Mesothelial cell of epicardium (in vitro differentiated cells): ENCODE measurements around the gene HNRNPA3. TPM values are rescaled to one million over a fixed set of nuclear protein-coding genes. Genes with fewer than 3 reads are reported as not detected.

Experiments used
- DNase-seq, 2 experiments: peaks; one replicate each; pipeline ENCODE4 v3.0.0; 2021; ENCODE audit warnings: low spot score in 2 of 2; ENCODE audit not compliant: unreplicated experiment in 2 of 2
- H3K27ac Mint-ChIP-seq: 2 replicates; pipeline ENCODE4 v1.8.0; 2021; ENCODE audit warnings: mixed read lengths
- H3K27me3 Mint-ChIP-seq: 2 replicates; pipeline ENCODE4 v1.8.0; 2021; ENCODE audit warnings: low read depth, mixed read lengths
- H3K36me3 Mint-ChIP-seq: 2 replicates; pipeline ENCODE4 v1.8.0; 2021; ENCODE audit warnings: mixed read lengths
- H3K4me1 Mint-ChIP-seq: 2 replicates; pipeline ENCODE4 v1.8.0; 2021; ENCODE audit warnings: mixed read lengths
- H3K4me3 Mint-ChIP-seq: 2 replicates; pipeline ENCODE4 v1.8.0; 2021; ENCODE audit warnings: mild to moderate bottlenecking, moderate library complexity, mixed read lengths
- H3K9me3 Mint-ChIP-seq: 2 replicates; pipeline ENCODE4 v1.8.0; 2021; ENCODE audit warnings: mixed read lengths
- total RNA-seq: library from RNA; stranded (reverse); gene quantifications from 3 replicates; pipeline ENCODE4 v1.2.1, GENCODE V29; 2021
- TF ChIP-seq, protein P1 (sequence below): fragments of 200-600 bp; sonication (generic); IDR thresholded peaks from one replicate; pipeline ENCODE4 v1.5.0; 2021; ENCODE audit warnings: antibody characterized with exemption; ENCODE audit not compliant: unreplicated experiment

HNRNPA3 gene
- total RNA-seq, 1 donor from 2014 or later = 264 TPM

DNA sequence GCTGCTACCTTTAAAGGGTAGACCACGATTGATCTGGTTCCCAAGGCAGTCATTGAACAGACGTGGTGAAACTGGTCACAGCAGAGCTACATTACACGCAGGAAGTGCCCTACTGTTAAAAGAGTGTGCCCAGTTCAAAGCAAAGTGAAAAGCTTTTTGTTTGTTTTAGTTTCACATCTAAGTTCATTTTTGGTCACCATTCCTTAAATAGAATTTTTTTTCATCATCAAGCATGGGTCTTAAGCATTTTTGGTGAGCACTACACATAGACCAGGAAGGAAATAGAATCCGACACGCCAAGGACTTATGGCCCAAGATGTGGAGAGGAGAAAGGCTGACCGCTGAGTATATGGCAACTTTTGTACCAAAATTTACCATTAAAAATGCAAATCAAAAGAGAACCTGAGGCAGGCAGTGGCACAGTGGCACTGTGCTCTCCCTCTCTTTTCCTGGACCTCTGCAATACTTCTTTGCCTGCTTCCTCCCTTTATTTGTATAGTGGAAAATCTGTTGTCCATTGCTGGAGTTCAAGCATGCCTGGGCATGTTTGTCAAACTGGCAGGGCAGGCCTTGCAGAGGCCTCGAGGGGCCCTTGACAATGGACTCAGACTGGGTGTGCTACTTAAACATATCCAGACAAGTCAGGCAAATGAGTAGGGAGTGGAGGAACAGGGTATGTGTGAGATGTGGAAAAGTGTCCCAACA is 42.6 kb upstream of the HNRNPA3 start:
- Mint-ChIP-seq H3K27ac (peak overlapping the region; percentile 89), H3K27me3 (no peaks in the 10 kb centered on the region), H3K4me1 (peaks cover 62% of the 10 kb centered on the region), H3K9me3 (no peaks in the 10 kb centered on the region), H3K36me3 (no peaks in the 10 kb centered on the region), H3K4me3 (no peak overlapping the region)
- DNase-seq = no peak
- TF ChIP-seq, protein P1, sequence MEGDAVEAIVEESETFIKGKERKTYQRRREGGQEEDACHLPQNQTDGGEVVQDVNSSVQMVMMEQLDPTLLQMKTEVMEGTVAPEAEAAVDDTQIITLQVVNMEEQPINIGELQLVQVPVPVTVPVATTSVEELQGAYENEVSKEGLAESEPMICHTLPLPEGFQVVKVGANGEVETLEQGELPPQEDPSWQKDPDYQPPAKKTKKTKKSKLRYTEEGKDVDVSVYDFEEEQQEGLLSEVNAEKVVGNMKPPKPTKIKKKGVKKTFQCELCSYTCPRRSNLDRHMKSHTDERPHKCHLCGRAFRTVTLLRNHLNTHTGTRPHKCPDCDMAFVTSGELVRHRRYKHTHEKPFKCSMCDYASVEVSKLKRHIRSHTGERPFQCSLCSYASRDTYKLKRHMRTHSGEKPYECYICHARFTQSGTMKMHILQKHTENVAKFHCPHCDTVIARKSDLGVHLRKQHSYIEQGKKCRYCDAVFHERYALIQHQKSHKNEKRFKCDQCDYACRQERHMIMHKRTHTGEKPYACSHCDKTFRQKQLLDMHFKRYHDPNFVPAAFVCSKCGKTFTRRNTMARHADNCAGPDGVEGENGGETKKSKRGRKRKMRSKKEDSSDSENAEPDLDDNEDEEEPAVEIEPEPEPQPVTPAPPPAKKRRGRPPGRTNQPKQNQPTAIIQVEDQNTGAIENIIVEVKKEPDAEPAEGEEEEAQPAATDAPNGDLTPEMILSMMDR = no peak

DNA sequence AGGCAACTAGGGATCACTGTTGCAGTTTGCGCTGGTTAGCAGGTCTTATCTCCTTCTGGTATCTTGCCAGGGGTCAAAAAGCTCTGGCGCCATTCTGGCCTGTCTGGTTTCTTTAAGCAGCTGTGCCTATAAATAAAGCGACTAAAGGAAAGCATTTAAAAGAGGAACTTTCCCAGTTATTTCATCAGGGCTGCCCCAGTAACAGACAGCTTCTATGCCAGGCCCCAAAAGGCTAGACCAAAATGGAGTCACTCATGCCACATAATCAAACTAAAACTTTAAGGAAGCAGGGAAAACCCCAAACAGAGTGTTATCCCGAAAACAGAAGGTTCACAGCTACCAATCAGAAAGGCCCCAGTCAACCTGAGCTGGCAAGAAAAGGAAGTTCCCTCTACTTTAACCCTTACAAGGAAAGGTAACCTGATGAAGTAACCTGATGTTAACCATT is 41.2 kb upstream of the HNRNPA3 start:
- no peaks in the 10 kb centered on the region for H3K36me3 Mint-ChIP-seq
- no peak overlapping the region for H3K4me3 Mint-ChIP-seq
- DNase-seq = no peak
- peaks cover 62% of the 10 kb centered on the region for H3K4me1 Mint-ChIP-seq
- peak overlapping the region; percentile 89 for H3K27ac Mint-ChIP-seq
- no peaks in the 10 kb centered on the region for H3K27me3 Mint-ChIP-seq
- H3K9me3 Mint-ChIP-seq = no peaks in the 10 kb centered on the region
- TF ChIP-seq, protein P1 = no peak

DNA sequence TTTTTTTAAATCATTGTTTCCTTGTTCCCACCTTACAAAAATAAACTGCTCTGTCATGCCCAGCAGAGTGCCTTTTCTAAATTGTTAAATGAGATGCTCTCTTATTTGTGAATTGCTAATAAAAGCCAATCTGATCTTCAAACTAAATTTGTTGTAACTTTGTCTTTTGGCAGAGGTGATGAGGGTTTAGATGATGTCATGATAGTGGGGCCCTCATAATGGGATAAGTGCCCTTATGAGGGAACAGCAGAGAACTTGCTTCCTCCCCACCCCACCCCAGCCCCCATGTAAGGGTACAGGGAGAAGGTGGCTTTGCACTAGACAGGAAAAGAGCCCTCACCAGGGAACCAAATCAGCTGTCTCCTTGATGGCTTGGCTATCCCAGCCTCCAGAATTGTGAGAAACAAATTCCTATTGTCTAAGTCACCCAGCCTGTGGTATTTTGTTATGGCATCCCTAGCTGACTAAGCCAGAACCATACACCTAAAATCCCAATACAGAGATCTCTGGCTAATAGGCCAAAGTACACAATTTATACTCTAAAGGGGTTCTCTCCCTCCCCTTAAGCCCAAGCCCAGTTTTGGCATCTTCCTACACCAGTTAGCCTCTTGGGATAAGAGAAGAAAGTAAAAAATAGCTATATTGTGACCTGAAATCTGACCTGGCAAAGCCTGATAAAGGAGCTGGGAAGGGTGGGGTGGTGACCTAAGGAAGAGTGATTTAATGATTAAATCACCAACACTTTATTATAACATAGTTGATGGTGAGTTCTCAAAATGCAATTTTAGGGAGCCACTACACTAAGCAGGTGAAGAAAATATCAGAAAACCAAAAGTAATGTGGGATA is 40.3 kb upstream of the HNRNPA3 start:
- Mint-ChIP-seq H3K27ac (peak overlapping the region; percentile 47), H3K9me3 (no peaks in the 10 kb centered on the region), H3K4me3 (no peak overlapping the region), H3K4me1 (peaks cover 56% of the 10 kb centered on the region), H3K36me3 (no peaks in the 10 kb centered on the region), H3K27me3 (no peaks in the 10 kb centered on the region)
- DNase-seq = no peak
- TF ChIP-seq, protein P1 = no peak

DNA sequence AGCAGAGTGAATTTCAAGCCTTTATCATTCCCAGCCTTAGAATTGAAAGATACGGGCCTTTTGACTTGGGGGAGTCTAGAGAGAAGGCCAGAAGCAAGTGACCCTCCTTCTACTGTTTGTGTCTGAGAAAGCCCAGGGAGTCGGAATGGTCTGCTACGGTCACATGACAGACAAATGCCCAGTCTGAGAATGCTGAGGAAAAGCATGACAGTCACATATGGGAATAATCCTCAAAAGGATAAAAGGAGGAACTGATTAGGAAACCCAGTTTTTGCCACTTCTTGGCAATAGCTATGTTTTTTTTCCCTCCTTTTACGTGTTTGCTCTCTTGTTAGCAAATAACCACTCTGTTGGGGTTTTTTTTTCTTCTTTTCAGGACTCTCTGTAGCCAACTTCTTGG is 38.1 kb upstream of the HNRNPA3 start:
- Mint-ChIP-seq H3K4me1 (peaks cover 37% of the 10 kb centered on the region), H3K4me3 (no peak overlapping the region), H3K27ac (peak overlapping the region; percentile 69), H3K36me3 (no peaks in the 10 kb centered on the region), H3K27me3 (no peaks in the 10 kb centered on the region), H3K9me3 (no peaks in the 10 kb centered on the region)
- no peak for DNase-seq
- TF ChIP-seq, protein P1 = no peak

DNA sequence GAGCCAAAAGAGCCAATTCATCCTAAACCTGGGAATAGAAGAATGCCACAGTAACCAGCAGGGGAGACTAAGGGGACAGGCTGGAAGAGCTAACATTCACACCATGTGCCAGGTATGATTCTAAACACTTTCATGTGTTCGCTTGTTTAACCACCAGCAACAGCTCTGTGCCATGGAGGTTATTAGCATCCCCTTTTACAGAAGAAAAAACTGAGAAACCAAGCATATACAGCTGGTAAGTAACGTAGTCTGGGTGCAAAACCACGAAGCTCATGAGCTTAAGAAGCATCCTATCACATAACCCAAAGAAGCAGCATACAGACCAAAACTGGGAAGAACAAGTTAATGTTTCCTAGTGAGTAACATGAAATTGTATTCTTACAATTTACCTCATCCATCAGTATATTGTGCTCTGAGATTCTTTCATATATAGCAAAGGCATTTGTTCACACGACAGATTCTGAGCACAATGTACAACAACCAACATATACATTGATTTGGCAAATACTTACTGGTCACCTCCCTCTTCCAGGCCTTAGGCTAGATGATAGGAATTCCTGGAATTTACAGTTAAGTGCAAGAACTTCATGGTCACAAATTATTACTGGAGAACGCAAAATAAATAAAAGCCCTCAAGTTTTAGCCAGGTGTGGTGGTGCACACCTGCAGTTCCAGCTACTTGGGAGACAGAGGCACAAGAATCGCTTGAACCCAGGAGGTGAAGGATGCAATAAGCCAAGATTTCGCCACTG is 36.5 kb upstream of the HNRNPA3 start:
- no peak for DNase-seq
- no peak overlapping the region for H3K4me3 Mint-ChIP-seq
- TF ChIP-seq, protein P1 = no peak
- H3K27ac Mint-ChIP-seq = peak overlapping the region; percentile 47
- no peaks in the 10 kb centered on the region for H3K9me3 Mint-ChIP-seq
- no peaks in the 10 kb centered on the region for H3K36me3 Mint-ChIP-seq
- peaks cover 21% of the 10 kb centered on the region for H3K4me1 Mint-ChIP-seq
- H3K27me3 Mint-ChIP-seq = no peaks in the 10 kb centered on the region
